HepG2 (cell line): Measurements from ENCODE around the gene NCKAP5L. TPM values are rescaled to one million over a fixed set of nuclear protein-coding genes. Genes with fewer than 3 reads are reported as not detected.

Experiments
- ATAC-seq: fragments of 200-7000 bp; cut with Tn5 transposase; 3 replicates; pipeline ENCODE4 v1.9.1; 2020; ENCODE audit warnings: mild to moderate bottlenecking, moderate library complexity
- BruUV-seq: library from RNA; stranded (reverse); fragments of 400-500 nt; replicated peaks from 2 replicates; lab custom pipeline; 2021; lab: Mats Ljungman, UMichigan
- CTCF ChIA-PET: fragments of 300-600 bp; formaldehyde crosslinking; extraction: SDS; loops from one replicate; lab custom pipeline; 2021; ENCODE audit warnings: low total read pairs, inconsistent platforms, low intra/inter-chr PET ratio; lab: Yijun Ruan, JAX
- POLR2A ChIA-PET: fragments of 350-600 bp; sonication (Branson Sonifier 250); formaldehyde crosslinking; loops from one replicate; lab custom pipeline; 2020; ENCODE audit warnings: antibody characterized with exemption, inconsistent platforms; lab: Yijun Ruan, JAX
- DNase-seq: peaks from one replicate; pipeline ENCODE4 v3.0.0-alpha.2; 2015; ENCODE audit warnings: low spot score
- FAIRE-seq: peaks from 3 replicates; lab custom pipeline; 2011; peaks lifted over from hg19 to GRCh38; lab: Jason Lieb, UNC
- H2AFZ ChIP-seq: one replicate; pipeline ENCODE4 v1.6.1; 2011; ENCODE audit warnings: low read length, inconsistent platforms
- H3K27ac ChIP-seq: fragments of 300-600 bp; 3 replicates; pipeline ENCODE4 v1.8.0; 2011; ENCODE audit warnings: mixed run types, mild to moderate bottlenecking, mixed read lengths, low read length, inconsistent platforms; ENCODE audit not compliant: insufficient read depth; ENCODE audit errors: extremely low read length
- H3K27me3 ChIP-seq, 2 experiments: fragments of 200-600 bp in 1 of 2; 2 replicates in 1 of 2; 3 replicates in 1 of 2; pipeline versions ENCODE4 v1.6.0 to v1.8.0; 2011; ENCODE audit warnings: low read length in 2 of 2, mild to moderate bottlenecking in 2 of 2, moderate library complexity in 2 of 2, inconsistent platforms in 1 of 2; ENCODE audit not compliant: insufficient read depth in 2 of 2, control insufficient read depth in 1 of 2
- H3K36me3 ChIP-seq, 2 experiments: fragments of 200-600 bp in 1 of 2; replicated peaks in 1 of 2; 2 replicates in 1 of 2; 3 replicates in 1 of 2; pipeline versions ENCODE4 v1.5.1 to v1.8.0; 2011; ENCODE audit warnings: low read length in 2 of 2, inconsistent platforms in 1 of 2; ENCODE audit not compliant: insufficient read depth in 2 of 2, control insufficient read depth in 1 of 2
- H3K4me1 ChIP-seq: 2 replicates; pipeline ENCODE4 v1.5.1; 2012; ENCODE audit warnings: low read length, inconsistent platforms; ENCODE audit not compliant: insufficient read depth
- H3K4me2 ChIP-seq: 2 replicates; pipeline ENCODE4 v1.6.0; 2011; ENCODE audit warnings: low read depth, low read length, inconsistent platforms
- H3K4me3 ChIP-seq, 3 experiments: fragments of 200-600 bp in 1 of 3; sonication (generic), shearing (Covaris generic) in 1 of 3; replicated peaks in 1 of 3; 2 replicates each; pipeline ENCODE4 v1.5.1; 2011 to 2016; ENCODE audit warnings: low read length in 3 of 3, inconsistent platforms in 2 of 3, low read depth in 2 of 3, mild to moderate bottlenecking in 2 of 3, control low read depth in 1 of 3, mixed read lengths in 1 of 3; ENCODE audit not compliant: insufficient read depth in 1 of 3
- H3K79me2 ChIP-seq: one replicate; pipeline ENCODE4 v1.6.1; 2011; ENCODE audit warnings: low read length, inconsistent platforms; ENCODE audit not compliant: insufficient read depth
- H3K9ac ChIP-seq: 2 replicates; pipeline ENCODE4 v1.6.0; 2011; ENCODE audit warnings: mild to moderate bottlenecking, low read depth, low read length, inconsistent platforms; ENCODE audit not compliant: insufficient read depth
- H3K9me3 ChIP-seq: 2 replicates; pipeline ENCODE4 v1.5.1; 2012; ENCODE audit warnings: mild to moderate bottlenecking, low read length
- H4K20me1 ChIP-seq: 2 replicates; pipeline ENCODE4 v1.6.0; 2011; ENCODE audit warnings: inconsistent platforms, mild to moderate bottlenecking, low read length, moderate library complexity; ENCODE audit not compliant: insufficient read depth
- AGO2 ChIP-seq: fragments of 200-400 bp; formaldehyde crosslinking; optimal IDR thresholded peaks from 2 replicates; pipeline ENCODE3; 2017; ENCODE audit warnings: mild to moderate bottlenecking, low read depth, low read length, moderate library complexity
- CEBPG ChIP-seq: IDR thresholded peaks from 2 replicates; pipeline ENCODE4 v1.6.1; 2016
- ETV5 ChIP-seq: IDR thresholded peaks from 2 replicates; pipeline ENCODE4 v1.6.1; 2018; ENCODE audit warnings: missing biosample characterization, missing genetic modification reagents, inconsistent platforms, borderline replicate concordance
- NFKBIZ ChIP-seq: IDR thresholded peaks from 2 replicates; pipeline ENCODE4 v1.6.1; 2018; ENCODE audit warnings: missing genetic modification reagents, missing compliant biosample characterization
- TBX3 ChIP-seq: fragments of 450-650 bp; IDR thresholded peaks from 2 replicates; pipeline ENCODE4 v1.6.1; 2017; ENCODE audit warnings: antibody characterized with exemption, mild to moderate bottlenecking, inconsistent platforms, borderline replicate concordance
- ZBTB14 ChIP-seq: sonication (generic); formaldehyde crosslinking; IDR thresholded peaks from 2 replicates; pipeline ENCODE4 v1.4.0; 2020; ENCODE audit warnings: missing genetic modification reagents
- ZBTB7B ChIP-seq: sonication (generic); formaldehyde crosslinking; IDR thresholded peaks from 2 replicates; pipeline ENCODE4 v1.4.0; 2020; ENCODE audit warnings: missing genetic modification reagents
- ZFP62 ChIP-seq: sonication (generic); formaldehyde crosslinking; IDR thresholded peaks from 2 replicates; pipeline ENCODE4 v1.4.0; 2020; ENCODE audit warnings: missing genetic modification reagents
- ZNF350 ChIP-seq: sonication (generic); formaldehyde crosslinking; IDR thresholded peaks from 2 replicates; pipeline ENCODE4 v1.4.0; 2020; ENCODE audit warnings: mild to moderate bottlenecking, low read depth, missing genetic modification reagents, borderline replicate concordance
- ZNF549 ChIP-seq: sonication (generic); formaldehyde crosslinking; IDR thresholded peaks from 2 replicates; pipeline ENCODE4 v1.5.0; 2020; ENCODE audit warnings: missing genetic modification reagents
- ZNF674 ChIP-seq: sonication (generic); formaldehyde crosslinking; IDR thresholded peaks from 2 replicates; pipeline ENCODE4 v1.5.0; 2020; ENCODE audit warnings: low read depth, mild to moderate bottlenecking, missing genetic modification reagents
- WGBS: methylation state at CpG from one replicate; pipeline ENCODE4 v1.1.6; 2017; ENCODE audit warnings: low lambda C conversion rate; 5-methylcytosine and 5-hydroxymethylcytosine counted together
- in situ Hi-C: cut with HindIII; loops from 2 replicates; pipeline ENCODE4 v1.10.0; 2017; ENCODE audit warnings: low pct_unique_long_range_greater_than_20kb; ENCODE audit not compliant: extremely low pct_ligation_motif_present
- intact Hi-C: fragments of 100-400 bp; cut with micrococcal nuclease; formaldehyde crosslinking; loops from one replicate; pipeline ENCODE4 v1.10.0; 2022; ENCODE audit not compliant: unreplicated experiment
- polyA plus RNA-seq, 8 experiments: library from polyadenylated mRNA; depleted of rRNA in 3 of 8; stranded (reverse) in 7 of 8; unstranded in 1 of 8; fragments of >200 nt; fragmentation: Illumina TruSeq in 4 of 8; extraction: Trizol in 4 of 8; gene quantifications; 2 replicates each; pipeline versions ENCODE4 v1.2.1 to v1.2.3, GENCODE V29; 2011 to 2016; ENCODE audit warnings: low read depth in 4 of 8, missing spikeins in 1 of 8, mixed read lengths in 1 of 8; ENCODE audit not compliant: insufficient read depth in 1 of 8
- total RNA-seq, 5 experiments: library from RNA; depleted of rRNA; stranded (reverse); fragments of >200 nt; fragmentation: Illumina TruSeq; extraction: Trizol; gene quantifications; 2 replicates each; pipeline ENCODE4 v1.2.3, GENCODE V29; 2016; ENCODE audit warnings: low read depth in 1 of 5
- TF ChIP-seq, protein P1 (sequence below): sonication (generic); formaldehyde crosslinking; IDR thresholded peaks from 2 replicates; pipeline ENCODE4 v1.5.0; 2020; ENCODE audit warnings: missing genetic modification reagents, mild to moderate bottlenecking, borderline replicate concordance
- TF ChIP-seq, protein P2 (sequence below): sonication (generic); formaldehyde crosslinking; IDR thresholded peaks from 2 replicates; pipeline ENCODE4 v1.4.0; 2020; ENCODE audit warnings: missing genetic modification reagents, mild to moderate bottlenecking, borderline replicate concordance

NCKAP5L gene
- total and polyA plus RNA-seq, 2 of the 13 experiments (the other 11 are each of a cell fraction or from before 2014, with no cell fraction given): 4.1 to 9.0 TPM

DNA sequence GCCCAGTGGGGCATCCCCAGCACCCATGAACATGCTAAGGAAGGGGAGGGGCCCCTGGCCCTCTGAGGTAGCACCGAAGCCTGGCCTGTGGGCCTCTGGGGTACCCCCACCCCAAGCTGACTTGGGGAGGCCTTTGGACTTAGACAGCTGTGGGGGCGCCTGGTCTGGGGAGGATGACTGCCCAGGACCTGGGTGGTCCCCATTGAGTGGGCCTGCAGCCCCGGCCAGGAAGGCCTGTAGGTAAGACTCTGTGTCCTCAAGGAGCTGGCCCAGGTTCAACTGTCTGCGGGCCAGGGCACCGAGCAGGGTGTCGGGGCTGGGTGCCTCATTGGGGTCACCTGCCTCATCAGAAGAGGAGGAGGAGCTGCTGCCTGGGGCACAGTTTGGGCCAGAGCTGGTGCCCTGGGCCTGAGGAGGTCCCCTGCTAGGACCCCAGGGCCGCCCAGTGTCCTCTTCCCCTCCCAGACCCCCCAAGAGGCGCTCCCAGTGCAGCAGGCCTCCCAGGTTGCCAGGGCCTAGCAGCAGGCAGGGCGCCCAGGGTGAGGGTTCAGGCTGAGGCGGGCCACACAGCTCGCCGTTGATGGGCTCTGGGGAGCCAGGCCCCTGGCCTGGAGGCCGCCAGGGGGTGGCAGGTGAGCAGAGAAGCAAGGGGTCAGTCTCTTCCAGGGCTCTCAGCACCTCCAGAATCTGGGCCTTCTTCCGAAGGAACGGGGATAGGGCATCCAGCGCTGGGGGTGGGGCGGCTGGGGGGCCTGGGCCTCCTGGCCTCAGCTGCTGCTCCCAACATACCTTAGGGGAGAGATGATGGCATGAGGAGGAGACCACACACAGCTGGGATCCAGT lies 31.4 kb downstream of the NCKAP5L start:
- ChIA-PET CTCF (no interaction called here), POLR2A (no interaction called here)
- TF ChIP-seq ZFP62 (CRISPR knock-in tag) (no peak), AGO2 (peak; percentile 35)
- Histone ChIP-seq H3K27ac (no peak overlapping the region), H3K9ac (no peak overlapping the region), H3K9me3 (no peaks in the 10 kb centered on the region), H3K4me2 (no peak overlapping the region), H4K20me1 (no peaks in the 10 kb centered on the region), H3K4me1 (peaks cover 20% of the 10 kb centered on the region), H3K27me3 (no peaks in the 10 kb centered on the region), H3K36me3 (peaks cover 16 to 40% of the 10 kb centered on the region in 2 experiments), H2AFZ (no peak overlapping the region), H3K4me3 (no peak overlapping the region), H3K79me2 (no peaks in the 10 kb centered on the region)
- DNase-seq: no peak
- no peak for FAIRE-seq
- WGBS: 96% methylated on average over 7 of the region's 17 CpGs
- intact Hi-C loops (no loop called here), in situ Hi-C loops (no loop called here)
- ATAC-seq: no peak
- no TSS peak for BruUV-seq

GRCh38 chr12:49796155-49796554 lies 32.1 kb downstream of the NCKAP5L start:
- in situ Hi-C loops (no loop called here), intact Hi-C loops (no loop called here)
- Histone ChIP-seq H3K36me3 (peaks cover 11 to 34% of the 10 kb centered on the region in 2 experiments), H3K9me3 (no peaks in the 10 kb centered on the region), H3K4me2 (no peak overlapping the region), H4K20me1 (no peaks in the 10 kb centered on the region), H3K27me3 (no peaks in the 10 kb centered on the region), H3K4me1 (peaks cover 14% of the 10 kb centered on the region), H3K27ac (no peak overlapping the region), H3K79me2 (no peaks in the 10 kb centered on the region), H2AFZ (no peak overlapping the region), H3K4me3 (no peak overlapping the region), H3K9ac (no peak overlapping the region)
- ChIA-PET CTCF (no interaction called here), POLR2A (no interaction called here)
- ATAC-seq: no peak
- no peak for FAIRE-seq
- BruUV-seq: no TSS peak
- DNase-seq: no peak
- 87% methylated on average over 7 of the region's 12 CpGs for WGBS
- TF ChIP-seq, protein P1, sequence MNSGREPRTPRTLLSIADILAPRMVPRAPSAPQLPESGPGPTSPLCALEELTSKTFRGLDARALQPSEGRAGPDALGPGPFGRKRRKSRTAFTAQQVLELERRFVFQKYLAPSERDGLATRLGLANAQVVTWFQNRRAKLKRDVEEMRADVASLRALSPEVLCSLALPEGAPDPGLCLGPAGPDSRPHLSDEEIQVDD (CRISPR knock-in tag): no peak
- no peak for TF ChIP-seq ZNF350 (CRISPR knock-in tag)
- no peak for TF ChIP-seq ZNF674 (CRISPR knock-in tag)
- TF ChIP-seq CEBPG (CRISPR knock-in tag): no peak
- TF ChIP-seq, protein P2, sequence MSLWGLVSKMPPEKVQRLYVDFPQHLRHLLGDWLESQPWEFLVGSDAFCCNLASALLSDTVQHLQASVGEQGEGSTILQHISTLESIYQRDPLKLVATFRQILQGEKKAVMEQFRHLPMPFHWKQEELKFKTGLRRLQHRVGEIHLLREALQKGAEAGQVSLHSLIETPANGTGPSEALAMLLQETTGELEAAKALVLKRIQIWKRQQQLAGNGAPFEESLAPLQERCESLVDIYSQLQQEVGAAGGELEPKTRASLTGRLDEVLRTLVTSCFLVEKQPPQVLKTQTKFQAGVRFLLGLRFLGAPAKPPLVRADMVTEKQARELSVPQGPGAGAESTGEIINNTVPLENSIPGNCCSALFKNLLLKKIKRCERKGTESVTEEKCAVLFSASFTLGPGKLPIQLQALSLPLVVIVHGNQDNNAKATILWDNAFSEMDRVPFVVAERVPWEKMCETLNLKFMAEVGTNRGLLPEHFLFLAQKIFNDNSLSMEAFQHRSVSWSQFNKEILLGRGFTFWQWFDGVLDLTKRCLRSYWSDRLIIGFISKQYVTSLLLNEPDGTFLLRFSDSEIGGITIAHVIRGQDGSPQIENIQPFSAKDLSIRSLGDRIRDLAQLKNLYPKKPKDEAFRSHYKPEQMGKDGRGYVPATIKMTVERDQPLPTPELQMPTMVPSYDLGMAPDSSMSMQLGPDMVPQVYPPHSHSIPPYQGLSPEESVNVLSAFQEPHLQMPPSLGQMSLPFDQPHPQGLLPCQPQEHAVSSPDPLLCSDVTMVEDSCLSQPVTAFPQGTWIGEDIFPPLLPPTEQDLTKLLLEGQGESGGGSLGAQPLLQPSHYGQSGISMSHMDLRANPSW (CRISPR knock-in tag): no peak
- no peak for TF ChIP-seq ETV5 (CRISPR knock-in tag)
- TF ChIP-seq ZBTB14 (CRISPR knock-in tag): no peak
- no peak for TF ChIP-seq ZNF549 (CRISPR knock-in tag)
- no peak for TF ChIP-seq ZBTB7B (CRISPR knock-in tag)
- TF ChIP-seq NFKBIZ (CRISPR knock-in tag): no peak
- TF ChIP-seq TBX3: no peak
